HEK293 (cell line): ENCODE results near the gene TEAD2.

Source experiments
- CTCF ChIA-PET: fragments of 350-600 bp; formaldehyde crosslinking; extraction: SDS; loops from one replicate; lab custom pipeline; 2021; ENCODE audit warnings: antibody characterized with exemption; lab: Yijun Ruan, JAX
- POLR2A ChIA-PET: fragments of 300-600 bp; formaldehyde crosslinking; extraction: SDS; loops from one replicate; lab custom pipeline; 2020; ENCODE audit warnings: antibody characterized with exemption, inconsistent platforms; lab: Yijun Ruan, JAX
- H3K27ac ChIP-seq: fragments of 200-500 bp; sonication (Bioruptor generic); 2 replicates; pipeline ENCODE4 v1.5.1; 2014; ENCODE audit warnings: low read depth, low read length, control low read depth, inconsistent platforms; ENCODE audit errors: extremely low read depth
- H3K36me3 ChIP-seq, 2 experiments: fragments of 200-500 bp in 1 of 2; sonication (Bioruptor generic) in 1 of 2; 1 replicate in 1 of 2; 2 replicates in 1 of 2; pipeline ENCODE4 v1.5.1; 2014 to 2017; ENCODE audit warnings: inconsistent platforms in 2 of 2, low read length in 2 of 2; ENCODE audit not compliant: control insufficient read depth in 2 of 2, insufficient read depth in 1 of 2
- H3K4me1 ChIP-seq: fragments of 200-500 bp; sonication (Bioruptor generic); 2 replicates; pipeline ENCODE4 v1.5.1; 2014; ENCODE audit warnings: mild to moderate bottlenecking, low read length, inconsistent platforms; ENCODE audit not compliant: control insufficient read depth, insufficient read depth
- H3K4me3 ChIP-seq: 2 replicates; pipeline ENCODE4 v1.5.1; 2011; ENCODE audit warnings: low read depth, mild to moderate bottlenecking, control low read depth, low read length, moderate library complexity
- H3K9me3 ChIP-seq: fragments of 200-500 bp; sonication (Bioruptor generic); 2 replicates; pipeline ENCODE4 v1.5.1; 2014; ENCODE audit warnings: low read depth, low read length, inconsistent platforms; ENCODE audit not compliant: control insufficient read depth, insufficient read depth
- GLI4 ChIP-seq: fragments of 450-650 bp; formaldehyde crosslinking; IDR thresholded peaks from 2 replicates; pipeline ENCODE4 v1.5.1; 2016; ENCODE audit warnings: missing biosample characterization, missing genetic modification characterization
- MZF1 ChIP-seq: fragments of 450-650 bp; formaldehyde crosslinking; IDR thresholded peaks from 2 replicates; pipeline ENCODE4 v1.5.1; 2017; ENCODE audit warnings: missing biosample characterization, missing genetic modification characterization, borderline replicate concordance
- OSR2 ChIP-seq: fragments of 450-650 bp; formaldehyde crosslinking; IDR thresholded peaks from 2 replicates; pipeline ENCODE4 v1.5.1; 2016; ENCODE audit warnings: missing biosample characterization, missing genetic modification characterization
- SALL2 ChIP-seq: fragments of 450-650 bp; formaldehyde crosslinking; IDR thresholded peaks from 2 replicates; pipeline ENCODE4 v1.5.0; 2017; ENCODE audit warnings: missing biosample characterization, mild to moderate bottlenecking, missing genetic modification characterization, borderline replicate concordance
- YY1 ChIP-seq: fragments of 450-650 bp; formaldehyde crosslinking; IDR thresholded peaks from 2 replicates; pipeline ENCODE4 v1.5.1; 2018; ENCODE audit warnings: missing biosample characterization, missing genetic modification characterization
- ZBTB7A ChIP-seq: fragments of 450-650 bp; formaldehyde crosslinking; IDR thresholded peaks from 2 replicates; pipeline ENCODE4 v1.5.1; 2016; ENCODE audit warnings: low read depth, missing biosample characterization, missing genetic modification characterization
- ZEB2 ChIP-seq: fragments of 450-650 bp; formaldehyde crosslinking; IDR thresholded peaks from 2 replicates; pipeline ENCODE4 v1.5.1; 2016; ENCODE audit warnings: missing biosample characterization, missing genetic modification characterization
- ZNF114 ChIP-seq: fragments of 450-650 bp; formaldehyde crosslinking; IDR thresholded peaks from 2 replicates; pipeline ENCODE4 v1.5.0; 2017; ENCODE audit warnings: missing biosample characterization, missing genetic modification characterization
- ZNF132 ChIP-seq: fragments of 450-650 bp; formaldehyde crosslinking; IDR thresholded peaks from 2 replicates; pipeline ENCODE4 v1.5.1; 2017; ENCODE audit warnings: missing biosample characterization, missing genetic modification characterization, borderline replicate concordance
- ZNF175 ChIP-seq: fragments of 450-650 bp; formaldehyde crosslinking; IDR thresholded peaks from 2 replicates; pipeline ENCODE4 v1.5.1; 2016; ENCODE audit warnings: missing biosample characterization, missing genetic modification characterization
- ZNF2 ChIP-seq: fragments of 450-650 bp; formaldehyde crosslinking; IDR thresholded peaks from 2 replicates; pipeline ENCODE4 v1.5.1; 2016; ENCODE audit warnings: missing biosample characterization, missing genetic modification characterization
- ZNF24 ChIP-seq: fragments of 450-650 bp; formaldehyde crosslinking; IDR thresholded peaks from 2 replicates; pipeline ENCODE4 v1.5.1; 2016; ENCODE audit warnings: missing biosample characterization, missing genetic modification characterization
- ZNF335 ChIP-seq: fragments of 450-650 bp; formaldehyde crosslinking; conservative IDR thresholded peaks from 2 replicates; pipeline ENCODE4 v1.5.1; 2016; ENCODE audit warnings: missing biosample characterization, missing genetic modification characterization
- ZNF354C ChIP-seq: fragments of 450-650 bp; formaldehyde crosslinking; IDR thresholded peaks from 2 replicates; pipeline ENCODE4 v1.5.1; 2016; ENCODE audit warnings: missing biosample characterization, missing genetic modification characterization, low read depth, borderline replicate concordance
- ZNF404 ChIP-seq: fragments of 450-650 bp; formaldehyde crosslinking; IDR thresholded peaks from 2 replicates; pipeline ENCODE4 v1.5.1; 2017; ENCODE audit warnings: missing biosample characterization, missing genetic modification characterization
- ZNF514 ChIP-seq: fragments of 450-650 bp; formaldehyde crosslinking; IDR thresholded peaks from 2 replicates; pipeline ENCODE4 v1.5.1; 2016; ENCODE audit warnings: missing biosample characterization, missing genetic modification characterization
- ZNF571 ChIP-seq: fragments of 450-650 bp; formaldehyde crosslinking; IDR thresholded peaks from 2 replicates; pipeline ENCODE4 v1.5.0; 2017; ENCODE audit warnings: missing biosample characterization, missing genetic modification characterization
- ZNF629 ChIP-seq: fragments of 450-650 bp; formaldehyde crosslinking; IDR thresholded peaks from 2 replicates; pipeline ENCODE4 v1.5.1; 2017; ENCODE audit warnings: missing biosample characterization, missing genetic modification characterization
- ZNF843 ChIP-seq: fragments of 450-650 bp; formaldehyde crosslinking; IDR thresholded peaks from 2 replicates; pipeline ENCODE4 v1.5.1; 2016; ENCODE audit warnings: missing biosample characterization, missing genetic modification characterization
- ZSCAN16 ChIP-seq: fragments of 450-650 bp; formaldehyde crosslinking; IDR thresholded peaks from 2 replicates; pipeline ENCODE4 v1.5.1; 2016; ENCODE audit warnings: missing biosample characterization, missing genetic modification characterization
- TF ChIP-seq, protein P1 (sequence below): fragments of 450-650 bp; formaldehyde crosslinking; IDR thresholded peaks from 2 replicates; pipeline ENCODE4 v1.5.1; 2016; ENCODE audit warnings: missing biosample characterization, missing genetic modification characterization
- TF ChIP-seq, protein P2 (sequence below): fragments of 450-650 bp; formaldehyde crosslinking; IDR thresholded peaks from 2 replicates; pipeline ENCODE4 v1.5.1; 2017; ENCODE audit warnings: missing biosample characterization, missing genetic modification characterization
- TF ChIP-seq, protein P3 (sequence below): fragments of 450-650 bp; formaldehyde crosslinking; IDR thresholded peaks from 2 replicates; pipeline ENCODE4 v1.5.1; 2016; ENCODE audit warnings: missing biosample characterization, missing genetic modification characterization
- TF ChIP-seq, protein P4 (sequence below): fragments of 450-650 bp; formaldehyde crosslinking; conservative IDR thresholded peaks from 2 replicates; pipeline ENCODE4 v1.5.1; 2016; ENCODE audit warnings: low read depth, missing biosample characterization, missing genetic modification characterization

TEAD2 gene

DNA sequence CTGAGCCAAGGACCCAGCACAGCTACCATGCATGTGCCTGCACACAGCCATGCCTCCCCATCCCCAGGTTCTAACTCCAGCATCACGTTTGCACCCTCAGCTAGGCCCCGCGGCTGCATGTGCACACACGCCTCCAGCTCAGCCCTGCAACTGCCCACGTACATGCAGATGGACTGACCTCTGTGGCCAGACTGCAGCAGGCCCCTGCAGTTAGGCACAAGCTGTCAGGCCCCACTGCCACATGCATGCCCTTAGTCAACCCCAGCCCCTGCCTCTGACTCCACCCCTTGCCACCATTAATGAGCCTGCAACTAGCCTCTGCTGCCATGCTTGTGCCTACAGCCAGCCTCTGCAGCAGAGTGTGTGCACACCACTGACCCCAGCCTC, 60.4 kb downstream of the TEAD2 start:
- Histone ChIP-seq H3K4me1 (no peaks in the 10 kb centered on the region), H3K9me3 (no peaks in the 10 kb centered on the region), H3K4me3 (no peak overlapping the region), H3K36me3 (no peaks in the 10 kb centered on the region), H3K27ac (no peak overlapping the region)
- ChIA-PET POLR2A (no interaction called here), CTCF (interaction anchor here (0.6 to 5.4 kb wide), 41 partner anchors 10 to 369 kb away, joined by 3 to 47 read pairs (median 8); no protein-coding TSS in a partner anchor)
- TF ChIP-seq ZNF335 (tag by site-specific recombination) (peak; percentile 43), ZSCAN16 (tag by site-specific recombination) (no peak)

DNA sequence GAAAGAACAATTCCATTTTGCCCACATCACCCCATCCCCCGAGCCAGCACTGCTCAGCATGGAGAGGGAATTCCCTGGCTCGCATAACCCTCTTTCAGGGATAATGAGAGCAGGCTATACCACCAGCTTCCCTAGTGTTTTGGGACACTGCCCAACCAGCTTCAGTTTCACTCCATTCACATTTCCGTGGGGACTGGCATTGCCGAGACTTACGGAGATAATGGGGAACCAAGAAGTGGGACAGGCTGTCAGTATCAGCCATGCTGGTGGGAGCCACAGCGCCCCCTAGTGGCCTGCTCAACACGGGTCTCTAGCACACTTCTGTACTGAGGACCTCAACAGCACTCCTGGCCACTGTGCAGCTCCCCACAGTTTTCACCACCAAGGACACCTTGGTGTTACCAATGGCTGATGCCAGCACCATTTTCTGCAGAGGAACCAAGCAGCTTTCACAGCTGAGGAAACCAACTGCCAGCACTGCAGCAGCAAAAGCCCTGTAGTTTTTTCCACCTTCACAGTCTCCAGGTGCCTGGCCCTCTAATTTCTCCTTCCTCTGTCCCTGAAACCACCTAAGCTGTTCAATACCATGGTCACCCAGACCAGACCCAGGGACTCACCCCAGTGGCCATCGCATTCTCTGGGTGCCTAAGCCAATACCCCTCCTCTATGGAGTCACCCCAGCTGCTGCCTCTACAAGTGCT, 60.9 kb downstream of the TEAD2 start:
- CTCF ChIA-PET, result interaction anchor here (0.5 to 5.4 kb wide), 59 partner anchors 9 to 605 kb away, joined by 3 to 47 read pairs (median 5); partner anchors contain the start of gene RCN3
- POLR2A ChIA-PET, result no interaction called here
- H3K4me3 ChIP-seq, result peak overlapping the region; percentile 41
- TF ChIP-seq, protein P1, sequence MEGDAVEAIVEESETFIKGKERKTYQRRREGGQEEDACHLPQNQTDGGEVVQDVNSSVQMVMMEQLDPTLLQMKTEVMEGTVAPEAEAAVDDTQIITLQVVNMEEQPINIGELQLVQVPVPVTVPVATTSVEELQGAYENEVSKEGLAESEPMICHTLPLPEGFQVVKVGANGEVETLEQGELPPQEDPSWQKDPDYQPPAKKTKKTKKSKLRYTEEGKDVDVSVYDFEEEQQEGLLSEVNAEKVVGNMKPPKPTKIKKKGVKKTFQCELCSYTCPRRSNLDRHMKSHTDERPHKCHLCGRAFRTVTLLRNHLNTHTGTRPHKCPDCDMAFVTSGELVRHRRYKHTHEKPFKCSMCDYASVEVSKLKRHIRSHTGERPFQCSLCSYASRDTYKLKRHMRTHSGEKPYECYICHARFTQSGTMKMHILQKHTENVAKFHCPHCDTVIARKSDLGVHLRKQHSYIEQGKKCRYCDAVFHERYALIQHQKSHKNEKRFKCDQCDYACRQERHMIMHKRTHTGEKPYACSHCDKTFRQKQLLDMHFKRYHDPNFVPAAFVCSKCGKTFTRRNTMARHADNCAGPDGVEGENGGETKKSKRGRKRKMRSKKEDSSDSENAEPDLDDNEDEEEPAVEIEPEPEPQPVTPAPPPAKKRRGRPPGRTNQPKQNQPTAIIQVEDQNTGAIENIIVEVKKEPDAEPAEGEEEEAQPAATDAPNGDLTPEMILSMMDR (tag by site-specific recombination), result peak; percentile 90
- 0 out of 2 replicates have a peak, but pooled peaks have one; percentile 42 for TF ChIP-seq MZF1 (tag by site-specific recombination)
- TF ChIP-seq YY1 (tag by site-specific recombination), result 0 out of 2 replicates have a peak, but pooled peaks have one; percentile 48
- 0 out of 2 replicates have a peak, but pooled peaks have one; percentile 44 for TF ChIP-seq ZNF2 (tag by site-specific recombination)
- TF ChIP-seq ZNF629, result no peak
- no peak for TF ChIP-seq ZBTB7A (tag by site-specific recombination)
- TF ChIP-seq SALL2, result no peak
- TF ChIP-seq ZNF132, result no peak
- TF ChIP-seq ZNF114 (tag by site-specific recombination), result no peak
- TF ChIP-seq OSR2, result no peak
- TF ChIP-seq ZNF354C (tag by site-specific recombination), result no peak
- no peak for TF ChIP-seq ZNF404 (tag by site-specific recombination)
- TF ChIP-seq, protein P2, sequence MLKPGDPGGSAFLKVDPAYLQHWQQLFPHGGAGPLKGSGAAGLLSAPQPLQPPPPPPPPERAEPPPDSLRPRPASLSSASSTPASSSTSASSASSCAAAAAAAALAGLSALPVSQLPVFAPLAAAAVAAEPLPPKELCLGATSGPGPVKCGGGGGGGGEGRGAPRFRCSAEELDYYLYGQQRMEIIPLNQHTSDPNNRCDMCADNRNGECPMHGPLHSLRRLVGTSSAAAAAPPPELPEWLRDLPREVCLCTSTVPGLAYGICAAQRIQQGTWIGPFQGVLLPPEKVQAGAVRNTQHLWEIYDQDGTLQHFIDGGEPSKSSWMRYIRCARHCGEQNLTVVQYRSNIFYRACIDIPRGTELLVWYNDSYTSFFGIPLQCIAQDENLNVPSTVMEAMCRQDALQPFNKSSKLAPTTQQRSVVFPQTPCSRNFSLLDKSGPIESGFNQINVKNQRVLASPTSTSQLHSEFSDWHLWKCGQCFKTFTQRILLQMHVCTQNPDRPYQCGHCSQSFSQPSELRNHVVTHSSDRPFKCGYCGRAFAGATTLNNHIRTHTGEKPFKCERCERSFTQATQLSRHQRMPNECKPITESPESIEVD, result no peak
- no peak for TF ChIP-seq ZNF24
- TF ChIP-seq ZEB2, result no peak
- TF ChIP-seq ZNF843 (tag by site-specific recombination), result no peak
- TF ChIP-seq ZNF514 (tag by site-specific recombination), result no peak
- TF ChIP-seq, protein P3, sequence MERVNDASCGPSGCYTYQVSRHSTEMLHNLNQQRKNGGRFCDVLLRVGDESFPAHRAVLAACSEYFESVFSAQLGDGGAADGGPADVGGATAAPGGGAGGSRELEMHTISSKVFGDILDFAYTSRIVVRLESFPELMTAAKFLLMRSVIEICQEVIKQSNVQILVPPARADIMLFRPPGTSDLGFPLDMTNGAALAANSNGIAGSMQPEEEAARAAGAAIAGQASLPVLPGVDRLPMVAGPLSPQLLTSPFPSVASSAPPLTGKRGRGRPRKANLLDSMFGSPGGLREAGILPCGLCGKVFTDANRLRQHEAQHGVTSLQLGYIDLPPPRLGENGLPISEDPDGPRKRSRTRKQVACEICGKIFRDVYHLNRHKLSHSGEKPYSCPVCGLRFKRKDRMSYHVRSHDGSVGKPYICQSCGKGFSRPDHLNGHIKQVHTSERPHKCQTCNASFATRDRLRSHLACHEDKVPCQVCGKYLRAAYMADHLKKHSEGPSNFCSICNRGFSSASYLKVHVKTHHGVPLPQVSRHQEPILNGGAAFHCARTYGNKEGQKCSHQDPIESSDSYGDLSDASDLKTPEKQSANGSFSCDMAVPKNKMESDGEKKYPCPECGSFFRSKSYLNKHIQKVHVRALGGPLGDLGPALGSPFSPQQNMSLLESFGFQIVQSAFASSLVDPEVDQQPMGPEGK (tag by site-specific recombination), result 0 out of 2 replicates have a peak, but pooled peaks have one; percentile 14
- TF ChIP-seq GLI4 (tag by site-specific recombination), result no peak
- no peak for TF ChIP-seq ZNF175 (tag by site-specific recombination)
- TF ChIP-seq, protein P4, sequence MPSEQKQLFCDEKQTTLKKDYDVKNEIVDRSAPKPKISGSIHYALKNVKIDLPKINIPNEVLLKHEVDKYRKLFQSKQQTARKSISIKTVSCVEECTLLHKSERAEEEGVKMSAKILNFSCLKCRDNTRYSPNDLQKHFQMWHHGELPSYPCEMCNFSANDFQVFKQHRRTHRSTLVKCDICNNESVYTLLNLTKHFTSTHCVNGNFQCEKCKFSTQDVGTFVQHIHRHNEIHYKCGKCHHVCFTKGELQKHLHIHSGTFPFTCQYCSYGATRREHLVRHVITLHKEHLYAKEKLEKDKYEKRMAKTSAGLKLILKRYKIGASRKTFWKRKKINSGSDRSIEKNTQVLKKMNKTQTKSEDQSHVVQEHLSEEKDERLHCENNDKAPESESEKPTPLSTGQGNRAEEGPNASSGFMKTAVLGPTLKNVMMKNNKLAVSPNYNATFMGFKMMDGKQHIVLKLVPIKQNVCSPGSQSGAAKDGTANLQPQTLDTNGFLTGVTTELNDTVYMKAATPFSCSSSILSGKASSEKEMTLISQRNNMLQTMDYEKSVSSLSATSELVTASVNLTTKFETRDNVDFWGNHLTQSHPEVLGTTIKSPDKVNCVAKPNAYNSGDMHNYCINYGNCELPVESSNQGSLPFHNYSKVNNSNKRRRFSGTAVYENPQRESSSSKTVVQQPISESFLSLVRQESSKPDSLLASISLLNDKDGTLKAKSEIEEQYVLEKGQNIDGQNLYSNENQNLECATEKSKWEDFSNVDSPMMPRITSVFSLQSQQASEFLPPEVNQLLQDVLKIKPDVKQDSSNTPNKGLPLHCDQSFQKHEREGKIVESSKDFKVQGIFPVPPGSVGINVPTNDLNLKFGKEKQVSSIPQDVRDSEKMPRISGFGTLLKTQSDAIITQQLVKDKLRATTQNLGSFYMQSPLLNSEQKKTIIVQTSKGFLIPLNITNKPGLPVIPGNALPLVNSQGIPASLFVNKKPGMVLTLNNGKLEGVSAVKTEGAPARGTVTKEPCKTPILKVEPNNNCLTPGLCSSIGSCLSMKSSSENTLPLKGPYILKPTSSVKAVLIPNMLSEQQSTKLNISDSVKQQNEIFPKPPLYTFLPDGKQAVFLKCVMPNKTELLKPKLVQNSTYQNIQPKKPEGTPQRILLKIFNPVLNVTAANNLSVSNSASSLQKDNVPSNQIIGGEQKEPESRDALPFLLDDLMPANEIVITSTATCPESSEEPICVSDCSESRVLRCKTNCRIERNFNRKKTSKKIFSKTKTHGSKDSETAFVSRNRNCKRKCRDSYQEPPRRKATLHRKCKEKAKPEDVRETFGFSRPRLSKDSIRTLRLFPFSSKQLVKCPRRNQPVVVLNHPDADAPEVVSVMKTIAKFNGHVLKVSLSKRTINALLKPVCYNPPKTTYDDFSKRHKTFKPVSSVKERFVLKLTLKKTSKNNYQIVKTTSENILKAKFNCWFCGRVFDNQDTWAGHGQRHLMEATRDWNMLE (tag by site-specific recombination), result no peak
- no peak for TF ChIP-seq ZNF571 (tag by site-specific recombination)

More for the DNA sequence above, 60.9 kb downstream of the TEAD2 start:
- H3K4me1 ChIP-seq, result no peaks in the 10 kb centered on the region
- H3K27ac ChIP-seq, result no peak overlapping the region
- H3K36me3 ChIP-seq, result no peaks in the 10 kb centered on the region
- no peaks in the 10 kb centered on the region for H3K9me3 ChIP-seq
